MCF 10A (cell line): ENCODE measurements around the gene BCL2L1. TPM values are rescaled to one million over a fixed set of nuclear protein-coding genes. Genes with fewer than 3 reads are reported as not detected.

ENCODE experiments used
- BruUV-seq: library from RNA; stranded (reverse); fragments of 400-500 nt; replicated peaks from 2 replicates; lab custom pipeline; 2021; lab: Mats Ljungman, UMichigan
- CTCF ChIA-PET: fragments of 300-600 bp; sonication (Branson Sonifier 250); formaldehyde crosslinking; extraction: SDS; loops from one replicate; lab custom pipeline; 2021; ENCODE audit warnings: antibody characterized with exemption, inconsistent platforms; lab: Yijun Ruan, JAX
- POLR2A ChIA-PET: fragments of 300-600, 350-650 bp; sonication (Branson Sonifier 250); formaldehyde crosslinking; extraction: SDS; loops from one replicate; lab custom pipeline; 2020; ENCODE audit warnings: antibody characterized with exemption, inconsistent platforms; lab: Yijun Ruan, JAX
- DNase-seq: peaks from one replicate; pipeline ENCODE4 v3.0.0-alpha.2; 2018; ENCODE audit not compliant: unreplicated experiment
- H3K27ac Mint-ChIP-seq: one replicate; pipeline ENCODE4 v1.8.0; 2022; ENCODE audit warnings: mild to moderate bottlenecking, low read depth, mixed read lengths; ENCODE audit not compliant: unreplicated experiment
- H3K27me3 Mint-ChIP-seq: one replicate; pipeline ENCODE4 v1.8.0; 2022; ENCODE audit warnings: mixed read lengths; ENCODE audit not compliant: insufficient read depth, unreplicated experiment
- H3K36me3 Mint-ChIP-seq: one replicate; pipeline ENCODE4 v1.8.0; 2022; ENCODE audit warnings: mild to moderate bottlenecking, moderate library complexity, mixed read lengths; ENCODE audit not compliant: insufficient read depth, unreplicated experiment
- H3K4me1 Mint-ChIP-seq: one replicate; pipeline ENCODE4 v1.8.0; 2022; ENCODE audit warnings: mixed read lengths; ENCODE audit not compliant: insufficient read depth, unreplicated experiment
- H3K4me3 Mint-ChIP-seq: one replicate; pipeline ENCODE4 v1.8.0; 2022; ENCODE audit warnings: mild to moderate bottlenecking, moderate library complexity, mixed read lengths; ENCODE audit not compliant: unreplicated experiment
- H3K9me3 Mint-ChIP-seq: one replicate; pipeline ENCODE4 v1.8.0; 2022; ENCODE audit warnings: mixed read lengths; ENCODE audit not compliant: unreplicated experiment
- CTCF ChIP-seq: fragments of 200-600 bp; IDR thresholded peaks from one replicate; pipeline ENCODE4 v1.8.0; 2022; ENCODE audit warnings: antibody characterized with exemption, mild to moderate bottlenecking; ENCODE audit not compliant: unreplicated experiment
- intact Hi-C: fragments of 100-400 bp; cut with micrococcal nuclease; formaldehyde crosslinking; loops from 2 replicates; pipeline ENCODE4 v1.14.1; 2022
- total RNA-seq: library from RNA; stranded (reverse); gene quantifications from 2 replicates; pipeline ENCODE4 v1.2.3, GENCODE V29; 2022

The BCL2L1 gene
- total RNA-seq, 1 experiment from 2014 or later = 156 TPM

- H3K4me3 Mint-ChIP-seq = peak overlapping the region; percentile 60
- POLR2A ChIA-PET = interaction anchor here (1.1 to 13.2 kb wide), 7 partner anchors 8 to 112 kb away, joined by 4 to 491 read pairs (median 31); partner anchors contain the start of genes ID1 and TPX2
- no peak for DNase-seq
- H3K4me1 Mint-ChIP-seq = peaks cover 75% of the 10 kb centered on the region
- H3K9me3 Mint-ChIP-seq = no peaks in the 10 kb centered on the region
- intact Hi-C loops = no loop called here
- H3K27me3 Mint-ChIP-seq = no peaks in the 10 kb centered on the region
- CTCF ChIA-PET = interaction anchor here (1.1 to 16.0 kb wide), 5 partner anchors 12 to 155 kb away, joined by 3 to 626 read pairs (median 27); no protein-coding TSS in a partner anchor
- no TSS peak for BruUV-seq
- no peak for TF ChIP-seq CTCF
- peak overlapping the region; percentile 39 for H3K27ac Mint-ChIP-seq
- H3K36me3 Mint-ChIP-seq = peaks cover 87% of the 10 kb centered on the region
These were observed 5.0 kb downstream of the BCL2L1 start for GRCh38 chr20:31717478-31718201.

GRCh38 chr20:31716818-31717477 lies 5.7 kb downstream of the BCL2L1 start:
- CTCF ChIA-PET = interaction anchor here (0.7 to 16.0 kb wide), 10 partner anchors 11 to 154 kb away, joined by 3 to 626 read pairs (median 6); no protein-coding TSS in a partner anchor
- H3K4me1 Mint-ChIP-seq = peaks cover 79% of the 10 kb centered on the region
- peaks cover 87% of the 10 kb centered on the region for H3K36me3 Mint-ChIP-seq
- H3K4me3 Mint-ChIP-seq = peak overlapping the region; percentile 55
- no peak for TF ChIP-seq CTCF
- no peaks in the 10 kb centered on the region for H3K27me3 Mint-ChIP-seq
- no peaks in the 10 kb centered on the region for H3K9me3 Mint-ChIP-seq
- H3K27ac Mint-ChIP-seq = peak overlapping the region; percentile 96
- no peak for DNase-seq
- no TSS peak for BruUV-seq
- intact Hi-C loops = no loop called here
- POLR2A ChIA-PET = interaction anchor here (0.9 to 13.2 kb wide), 11 partner anchors 8 to 111 kb away, joined by 3 to 491 read pairs (median 5); partner anchors contain the start of genes ID1 and TPX2

GRCh38 chr20:31716351-31716750 lies 6.3 kb downstream of the BCL2L1 start:
- Mint-ChIP-seq H3K4me1 (peaks cover 75% of the 10 kb centered on the region), H3K27ac (peak overlapping the region; percentile 96), H3K4me3 (peak overlapping the region; percentile 55), H3K27me3 (no peaks in the 10 kb centered on the region), H3K9me3 (no peaks in the 10 kb centered on the region), H3K36me3 (peaks cover 81% of the 10 kb centered on the region)
- ChIA-PET POLR2A (interaction anchor here (0.9 to 13.2 kb wide), 10 partner anchors 7 to 111 kb away, joined by 3 to 491 read pairs (median 5); partner anchors contain the start of genes ID1 and TPX2), CTCF (interaction anchor here (0.6 to 21.5 kb wide), 10 partner anchors 4 to 154 kb away, joined by 3 to 626 read pairs (median 6); partner anchors contain the start of gene BCL2L1)
- intact Hi-C loops = no loop called here
- no TSS peak for BruUV-seq
- no peak for TF ChIP-seq CTCF
- DNase-seq = no peak

GRCh38 chr20:31715766-31716165 lies 6.9 kb downstream of the BCL2L1 start:
- no peak for TF ChIP-seq CTCF
- Mint-ChIP-seq H3K4me1 (peaks cover 77% of the 10 kb centered on the region), H3K9me3 (no peaks in the 10 kb centered on the region), H3K4me3 (peak overlapping the region; percentile 55), H3K36me3 (peaks cover 76% of the 10 kb centered on the region), H3K27me3 (no peaks in the 10 kb centered on the region), H3K27ac (peak overlapping the region; percentile 96)
- no peak for DNase-seq
- ChIA-PET POLR2A (interaction anchor here (0.6 to 13.2 kb wide), 10 partner anchors 7 to 110 kb away, joined by 3 to 491 read pairs (median 4); partner anchors contain the start of genes ID1 and TPX2), CTCF (interaction anchor here (0.6 to 21.5 kb wide), 9 partner anchors 5 to 107 kb away, joined by 3 to 626 read pairs (median 6); partner anchors contain the start of gene BCL2L1)
- intact Hi-C loops = no loop called here
- BruUV-seq = no TSS peak
